MCF 10A (cell line): Measurements from ENCODE around the gene SCN1A. TPM values are rescaled to one million over a fixed set of nuclear protein-coding genes. Genes with fewer than 3 reads are reported as not detected.

ENCODE experiments used
- BruUV-seq: library from RNA; stranded (reverse); fragments of 400-500 nt; replicated peaks from 2 replicates; lab custom pipeline; 2021; lab: Mats Ljungman, UMichigan
- CTCF ChIA-PET: fragments of 300-600 bp; sonication (Branson Sonifier 250); formaldehyde crosslinking; extraction: SDS; loops from one replicate; lab custom pipeline; 2021; ENCODE audit warnings: antibody characterized with exemption, inconsistent platforms; lab: Yijun Ruan, JAX
- POLR2A ChIA-PET: fragments of 300-600, 350-650 bp; sonication (Branson Sonifier 250); formaldehyde crosslinking; extraction: SDS; loops from one replicate; lab custom pipeline; 2020; ENCODE audit warnings: antibody characterized with exemption, inconsistent platforms; lab: Yijun Ruan, JAX
- DNase-seq: peaks from one replicate; pipeline ENCODE4 v3.0.0-alpha.2; 2018; ENCODE audit not compliant: unreplicated experiment
- H3K27ac Mint-ChIP-seq: one replicate; pipeline ENCODE4 v1.8.0; 2022; ENCODE audit warnings: mild to moderate bottlenecking, low read depth, mixed read lengths; ENCODE audit not compliant: unreplicated experiment
- H3K27me3 Mint-ChIP-seq: one replicate; pipeline ENCODE4 v1.8.0; 2022; ENCODE audit warnings: mixed read lengths; ENCODE audit not compliant: insufficient read depth, unreplicated experiment
- H3K36me3 Mint-ChIP-seq: one replicate; pipeline ENCODE4 v1.8.0; 2022; ENCODE audit warnings: mild to moderate bottlenecking, moderate library complexity, mixed read lengths; ENCODE audit not compliant: insufficient read depth, unreplicated experiment
- H3K4me1 Mint-ChIP-seq: one replicate; pipeline ENCODE4 v1.8.0; 2022; ENCODE audit warnings: mixed read lengths; ENCODE audit not compliant: insufficient read depth, unreplicated experiment
- H3K4me3 Mint-ChIP-seq: one replicate; pipeline ENCODE4 v1.8.0; 2022; ENCODE audit warnings: mild to moderate bottlenecking, moderate library complexity, mixed read lengths; ENCODE audit not compliant: unreplicated experiment
- H3K9me3 Mint-ChIP-seq: one replicate; pipeline ENCODE4 v1.8.0; 2022; ENCODE audit warnings: mixed read lengths; ENCODE audit not compliant: unreplicated experiment
- CTCF ChIP-seq: fragments of 200-600 bp; IDR thresholded peaks from one replicate; pipeline ENCODE4 v1.8.0; 2022; ENCODE audit warnings: antibody characterized with exemption, mild to moderate bottlenecking; ENCODE audit not compliant: unreplicated experiment
- intact Hi-C: fragments of 100-400 bp; cut with micrococcal nuclease; formaldehyde crosslinking; loops from 2 replicates; pipeline ENCODE4 v1.14.1; 2022
- total RNA-seq: library from RNA; stranded (reverse); gene quantifications from 2 replicates; pipeline ENCODE4 v1.2.3, GENCODE V29; 2022

The SCN1A gene
- total RNA-seq, 1 experiment from 2014 or later = not detected

- intact Hi-C loops = no loop called here
- DNase-seq = no peak
- BruUV-seq = no TSS peak
- Mint-ChIP-seq H3K27me3 (peaks cover 81% of the 10 kb centered on the region), H3K27ac (no peak overlapping the region), H3K4me1 (no peaks in the 10 kb centered on the region), H3K36me3 (no peaks in the 10 kb centered on the region), H3K9me3 (no peaks in the 10 kb centered on the region), H3K4me3 (no peak overlapping the region)
- TF ChIP-seq CTCF = no peak
- ChIA-PET POLR2A (no interaction called here), CTCF (interaction anchor here (0.6 kb wide), 1 partner anchor 10 kb away, joined by 3 read pairs; no protein-coding TSS in a partner anchor)
These were observed 46.0 kb downstream of the SCN1A start for GRCh38 chr2:166081852-166082251.

GRCh38 chr2:166081131-166081632 is 46.6 kb downstream of the SCN1A start:
- DNase-seq = no peak
- Mint-ChIP-seq H3K27me3 (peaks cover 88% of the 10 kb centered on the region), H3K4me3 (no peak overlapping the region), H3K4me1 (no peaks in the 10 kb centered on the region), H3K9me3 (no peaks in the 10 kb centered on the region), H3K27ac (no peak overlapping the region), H3K36me3 (no peaks in the 10 kb centered on the region)
- POLR2A ChIA-PET = interaction anchor here (0.6 kb wide), 1 partner anchor 48 kb away, joined by 3 read pairs; no protein-coding TSS in a partner anchor
- CTCF ChIA-PET = interaction anchor here (0.6 kb wide), 1 partner anchor 14 kb away, joined by 3 read pairs; no protein-coding TSS in a partner anchor
- no peak for TF ChIP-seq CTCF
- BruUV-seq = no TSS peak
- intact Hi-C loops = no loop called here

GRCh38 chr2:166074430-166074829 is 53.4 kb downstream of the SCN1A start:
- CTCF ChIA-PET = interaction anchor here (0.5 kb wide), 1 partner anchor 343 kb away, joined by 5 read pairs; no protein-coding TSS in a partner anchor
- intact Hi-C loops = no loop called here
- Mint-ChIP-seq H3K9me3 (no peaks in the 10 kb centered on the region), H3K27me3 (peaks cover 61% of the 10 kb centered on the region), H3K4me3 (no peak overlapping the region), H3K4me1 (no peaks in the 10 kb centered on the region), H3K36me3 (no peaks in the 10 kb centered on the region), H3K27ac (no peak overlapping the region)
- no peak for DNase-seq
- POLR2A ChIA-PET = no interaction called here
- TF ChIP-seq CTCF = no peak
- no TSS peak for BruUV-seq

- no peaks in the 10 kb centered on the region for H3K4me1 Mint-ChIP-seq
- H3K36me3 Mint-ChIP-seq = no peaks in the 10 kb centered on the region
- BruUV-seq = no TSS peak
- intact Hi-C loops = no loop called here
- H3K27ac Mint-ChIP-seq = no peak overlapping the region
- no peak for DNase-seq
- no peak for TF ChIP-seq CTCF
- ChIA-PET CTCF (no interaction called here), POLR2A (no interaction called here)
- peaks cover 61% of the 10 kb centered on the region for H3K27me3 Mint-ChIP-seq
- H3K4me3 Mint-ChIP-seq = no peak overlapping the region
- H3K9me3 Mint-ChIP-seq = no peaks in the 10 kb centered on the region
These were observed 53.8 kb downstream of the SCN1A start for GRCh38 chr2:166074011-166074410.
